ENCODE measurements around the gene XPNPEP1.

XPNPEP1 gene

GRCh38 chr10:109926061-109926745 is 2.9 kb upstream of the XPNPEP1 start:
- Histone ChIP-seq H3K79me1 (ENCODE audit: low read length) (peaks cover 6% of the 10 kb centered on the region), H3K36me3 (ENCODE audit: control insufficient read depth, insufficient read depth, low read length) (no peaks in the 10 kb centered on the region), H3K79me2 (ENCODE audit: control insufficient read depth, insufficient read depth, low read length) (peaks cover 2% of the 10 kb centered on the region), H3K4me2 (ENCODE audit: low read length) (no peak overlapping the region), H3K4me3 (ENCODE audit: low read length) (no peak overlapping the region), H2BK120ac (ENCODE audit: low read depth, low read length) (no peak overlapping the region), H3K56ac (ENCODE audit: low read length) (no peak overlapping the region), H3K4ac (ENCODE audit: low read depth, low read length) (no peak overlapping the region), H4K5ac (ENCODE audit: low read length) (no peak overlapping the region), H2AK5ac (ENCODE audit: low read length) (no peak overlapping the region), H3K18ac (ENCODE audit: low read length) (no peak overlapping the region), H3K27ac (ENCODE audit: low read depth, low read length) (no peak overlapping the region), H2BK5ac (ENCODE audit: low read length) (no peak overlapping the region), H3K4me1 (ENCODE audit: control insufficient read depth, low read depth, low read length) (peaks cover 11% of the 10 kb centered on the region), H3K9ac (ENCODE audit: low read length) (no peak overlapping the region), H2BK15ac (replicated peaks; ENCODE audit: low read depth) (no peak overlapping the region), H3K23ac (ENCODE audit: low read length) (no peak overlapping the region), H3K27me3 (ENCODE audit: insufficient read depth, low read length, poor library complexity) (no peaks in the 10 kb centered on the region), H4K8ac (ENCODE audit: low read depth, low read length) (no peak overlapping the region)
- no peak for DNase-seq
- WGBS (ENCODE audit: extremely low coverage, insufficient coverage, low lambda C conversion rate) = no CpG with 5 or more reads among the region's 10 CpGs

GRCh38 chr10:109924967-109925620 is 1.8 kb upstream of the XPNPEP1 start:
- Histone ChIP-seq H3K79me1 (ENCODE audit: low read length) (peaks cover 6% of the 10 kb centered on the region), H3K4me2 (ENCODE audit: low read length) (no peak overlapping the region), H3K27ac (ENCODE audit: low read depth, low read length) (no peak overlapping the region), H4K8ac (ENCODE audit: low read depth, low read length) (no peak overlapping the region), H3K79me2 (ENCODE audit: control insufficient read depth, insufficient read depth, low read length) (peaks cover 2% of the 10 kb centered on the region), H4K5ac (ENCODE audit: low read length) (no peak overlapping the region), H3K56ac (ENCODE audit: low read length) (no peak overlapping the region), H2BK120ac (ENCODE audit: low read depth, low read length) (no peak overlapping the region), H3K23ac (ENCODE audit: low read length) (no peak overlapping the region), H3K36me3 (ENCODE audit: control insufficient read depth, insufficient read depth, low read length) (no peaks in the 10 kb centered on the region), H3K4me1 (ENCODE audit: control insufficient read depth, low read depth, low read length) (peaks cover 11% of the 10 kb centered on the region), H2BK15ac (replicated peaks; ENCODE audit: low read depth) (no peak overlapping the region), H3K9ac (ENCODE audit: low read length) (no peak overlapping the region), H2BK5ac (ENCODE audit: low read length) (no peak overlapping the region), H3K27me3 (ENCODE audit: insufficient read depth, low read length, poor library complexity) (no peaks in the 10 kb centered on the region), H3K18ac (ENCODE audit: low read length) (no peak overlapping the region), H3K4ac (ENCODE audit: low read depth, low read length) (no peak overlapping the region), H2AK5ac (ENCODE audit: low read length) (no peak overlapping the region), H3K4me3 (ENCODE audit: low read length) (no peak overlapping the region)
- peak; percentile 80 for DNase-seq
- no CpG with 5 or more reads among the region's 5 CpGs for WGBS (ENCODE audit: extremely low coverage, insufficient coverage, low lambda C conversion rate)

- Histone ChIP-seq H3K9ac (ENCODE audit: low read length) (no peak overlapping the region), H4K5ac (ENCODE audit: low read length) (peak overlapping the region; percentile 51), H3K18ac (ENCODE audit: low read length) (no peak overlapping the region), H4K8ac (ENCODE audit: low read depth, low read length) (no peak overlapping the region), H2BK120ac (ENCODE audit: low read depth, low read length) (no peak overlapping the region), H3K4ac (ENCODE audit: low read depth, low read length) (no peak overlapping the region), H3K27me3 (ENCODE audit: insufficient read depth, low read length, poor library complexity) (no peaks in the 10 kb centered on the region), H3K36me3 (ENCODE audit: control insufficient read depth, insufficient read depth, low read length) (no peaks in the 10 kb centered on the region), H3K27ac (ENCODE audit: low read depth, low read length) (no peak overlapping the region), H3K4me3 (ENCODE audit: low read length) (no peak overlapping the region), H3K79me1 (ENCODE audit: low read length) (peaks cover 6% of the 10 kb centered on the region), H3K4me2 (ENCODE audit: low read length) (no peak overlapping the region), H3K79me2 (ENCODE audit: control insufficient read depth, insufficient read depth, low read length) (peaks cover 2% of the 10 kb centered on the region), H3K4me1 (ENCODE audit: control insufficient read depth, low read depth, low read length) (peaks cover 11% of the 10 kb centered on the region), H3K56ac (ENCODE audit: low read length) (peak overlapping the region; percentile 87), H2AK5ac (ENCODE audit: low read length) (peak overlapping the region; percentile 5), H2BK5ac (ENCODE audit: low read length) (no peak overlapping the region), H3K23ac (ENCODE audit: low read length) (no peak overlapping the region), H2BK15ac (replicated peaks; ENCODE audit: low read depth) (no peak overlapping the region)
- WGBS (ENCODE audit: extremely low coverage, insufficient coverage, low lambda C conversion rate) = no CpG with 5 or more reads among the region's 7 CpGs
- no peak for DNase-seq
Observed at GRCh38 chr10:109924087-109924486, 776 bp upstream of the XPNPEP1 start.

- Histone ChIP-seq H4K8ac (ENCODE audit: low read depth, low read length) (no peak overlapping the region), H3K23ac (ENCODE audit: low read length) (no peak overlapping the region), H3K9ac (ENCODE audit: low read length) (peak overlapping the region; percentile 86), H3K36me3 (ENCODE audit: control insufficient read depth, insufficient read depth, low read length) (no peaks in the 10 kb centered on the region), H4K5ac (ENCODE audit: low read length) (no peak overlapping the region), H2BK15ac (replicated peaks; ENCODE audit: low read depth) (no peak overlapping the region), H2AK5ac (ENCODE audit: low read length) (peak overlapping the region; percentile 68), H3K4ac (ENCODE audit: low read depth, low read length) (no peak overlapping the region), H3K4me3 (ENCODE audit: low read length) (peak overlapping the region; percentile 60), H2BK120ac (ENCODE audit: low read depth, low read length) (no peak overlapping the region), H3K79me1 (ENCODE audit: low read length) (peaks cover 6% of the 10 kb centered on the region), H3K79me2 (ENCODE audit: control insufficient read depth, insufficient read depth, low read length) (peaks cover 2% of the 10 kb centered on the region), H3K27me3 (ENCODE audit: insufficient read depth, low read length, poor library complexity) (no peaks in the 10 kb centered on the region), H2BK5ac (ENCODE audit: low read length) (no peak overlapping the region), H3K27ac (ENCODE audit: low read depth, low read length) (no peak overlapping the region), H3K4me1 (ENCODE audit: control insufficient read depth, low read depth, low read length) (peaks cover 11% of the 10 kb centered on the region), H3K18ac (ENCODE audit: low read length) (no peak overlapping the region), H3K56ac (ENCODE audit: low read length) (peak overlapping the region; percentile 87), H3K4me2 (ENCODE audit: low read length) (peak overlapping the region; percentile 58)
- no CpG with 5 or more reads among the region's 7 CpGs for WGBS (ENCODE audit: extremely low coverage, insufficient coverage, low lambda C conversion rate)
- DNase-seq = no peak
Observed at GRCh38 chr10:109922358-109922975, 844 bp downstream of the XPNPEP1 start.

GRCh38 chr10:109920016-109920415 is 3.3 kb downstream of the XPNPEP1 start:
- Histone ChIP-seq H3K18ac (ENCODE audit: low read length) (no peak overlapping the region), H3K4me2 (ENCODE audit: low read length) (no peak overlapping the region), H2BK5ac (ENCODE audit: low read length) (no peak overlapping the region), H3K4me1 (ENCODE audit: control insufficient read depth, low read depth, low read length) (peaks cover 11% of the 10 kb centered on the region), H3K79me1 (ENCODE audit: low read length) (peaks cover 11% of the 10 kb centered on the region), H3K79me2 (ENCODE audit: control insufficient read depth, insufficient read depth, low read length) (peaks cover 2% of the 10 kb centered on the region), H4K5ac (ENCODE audit: low read length) (no peak overlapping the region), H3K23ac (ENCODE audit: low read length) (no peak overlapping the region), H3K9ac (ENCODE audit: low read length) (no peak overlapping the region), H3K36me3 (ENCODE audit: control insufficient read depth, insufficient read depth, low read length) (no peaks in the 10 kb centered on the region), H2BK120ac (ENCODE audit: low read depth, low read length) (no peak overlapping the region), H3K56ac (ENCODE audit: low read length) (no peak overlapping the region), H2BK15ac (replicated peaks; ENCODE audit: low read depth) (no peak overlapping the region), H3K27ac (ENCODE audit: low read depth, low read length) (no peak overlapping the region), H2AK5ac (ENCODE audit: low read length) (no peak overlapping the region), H3K4ac (ENCODE audit: low read depth, low read length) (no peak overlapping the region), H4K8ac (ENCODE audit: low read depth, low read length) (no peak overlapping the region), H3K4me3 (ENCODE audit: low read length) (no peak overlapping the region), H3K27me3 (ENCODE audit: insufficient read depth, low read length, poor library complexity) (no peaks in the 10 kb centered on the region)
- WGBS (ENCODE audit: extremely low coverage, insufficient coverage, low lambda C conversion rate) = no CpG with 5 or more reads among the region's 3 CpGs
- no peak for DNase-seq
